Stimulated activated CD4-positive, alpha-beta T cell treated with anti-CD3 and anti-CD28 coated beads, TNF-alpha, amount 100 ng/mL, for 48 hours (primary cell): ENCODE results near the gene ZNF446.
"Not testable (repeated sequence)": the region's sequence is repeated elsewhere in the genome, so short reads cannot be mapped to it uniquely, and the experiment has no call there.

Source experiments
- DNase-seq, 3 donors: peaks; one replicate each; pipeline ENCODE4 v3.0.0-alpha.2; 2020; ENCODE audit warnings: low read depth in 3 of 3

Gene ZNF446

DNA sequence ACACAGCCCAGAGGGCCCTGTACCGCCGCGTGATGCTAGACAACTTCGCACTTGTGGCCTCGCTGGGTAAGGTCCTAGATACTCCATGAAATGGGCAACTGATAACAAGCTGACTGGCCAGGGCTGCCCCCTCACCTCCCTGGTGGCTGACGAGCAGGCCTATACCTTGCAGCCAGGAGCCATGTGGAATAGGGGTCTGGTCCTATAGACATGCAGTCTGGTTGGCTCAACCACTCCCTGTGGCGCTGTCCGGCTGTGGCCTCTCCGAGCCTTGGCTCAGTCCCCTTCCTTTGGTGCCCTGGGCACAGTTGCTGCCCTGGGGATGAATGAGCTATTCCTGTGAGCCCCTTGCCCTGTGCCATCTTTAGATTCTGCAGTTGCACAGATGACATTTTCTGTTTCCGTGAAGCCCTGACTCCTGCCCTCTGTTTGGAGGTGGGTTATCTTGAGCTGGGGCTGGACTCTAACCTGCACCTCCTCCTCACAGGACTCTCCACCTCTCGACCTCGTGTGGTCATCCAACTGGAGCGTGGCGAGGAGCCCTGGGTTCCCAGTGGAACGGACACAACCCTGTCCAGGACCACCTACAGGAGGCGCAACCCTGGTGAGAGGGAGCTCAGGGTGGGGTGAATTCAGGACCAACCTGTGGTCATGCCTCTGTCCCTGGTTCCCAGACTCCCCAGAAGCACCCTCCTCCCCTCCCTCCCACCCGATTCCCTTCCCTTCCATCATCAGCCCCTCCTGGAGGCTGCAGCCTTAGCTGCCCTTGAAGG lies 6.7 kb upstream of the ZNF446 start:
- DNase-seq = no peak

DNA sequence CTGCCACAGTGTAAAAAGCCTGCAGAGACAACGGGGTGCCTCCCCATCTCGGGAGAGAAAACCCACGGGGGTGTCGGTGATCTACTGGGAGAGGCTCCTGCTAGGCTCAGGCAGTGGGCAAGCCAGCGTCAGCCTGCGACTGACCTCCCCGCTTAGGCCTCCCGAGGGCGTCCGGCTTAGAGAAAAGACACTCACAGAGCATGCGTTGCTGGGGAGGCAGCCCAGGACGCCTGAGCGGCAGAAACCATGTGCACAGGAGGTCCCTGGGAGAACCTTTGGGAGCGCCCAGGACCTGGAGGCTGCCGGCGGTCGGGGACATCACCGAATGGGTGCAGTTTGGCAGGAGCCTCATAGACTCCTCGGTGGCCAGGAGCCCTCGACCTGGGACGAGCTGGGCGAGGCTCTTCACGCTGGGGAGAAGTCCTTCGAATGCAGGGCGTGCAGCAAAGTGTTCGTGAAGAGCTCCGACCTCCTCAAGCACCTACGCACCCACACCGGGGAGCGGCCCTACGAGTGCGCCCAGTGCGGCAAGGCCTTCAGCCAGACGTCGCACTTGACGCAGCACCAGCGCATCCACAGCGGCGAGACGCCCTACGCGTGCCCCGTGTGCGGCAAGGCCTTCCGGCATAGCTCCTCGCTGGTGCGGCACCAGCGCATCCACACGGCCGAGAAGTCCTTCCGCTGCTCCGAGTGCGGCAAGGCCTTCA lies 5.2 kb upstream of the ZNF446 start:
- not testable (repeated sequence) for DNase-seq

DNA sequence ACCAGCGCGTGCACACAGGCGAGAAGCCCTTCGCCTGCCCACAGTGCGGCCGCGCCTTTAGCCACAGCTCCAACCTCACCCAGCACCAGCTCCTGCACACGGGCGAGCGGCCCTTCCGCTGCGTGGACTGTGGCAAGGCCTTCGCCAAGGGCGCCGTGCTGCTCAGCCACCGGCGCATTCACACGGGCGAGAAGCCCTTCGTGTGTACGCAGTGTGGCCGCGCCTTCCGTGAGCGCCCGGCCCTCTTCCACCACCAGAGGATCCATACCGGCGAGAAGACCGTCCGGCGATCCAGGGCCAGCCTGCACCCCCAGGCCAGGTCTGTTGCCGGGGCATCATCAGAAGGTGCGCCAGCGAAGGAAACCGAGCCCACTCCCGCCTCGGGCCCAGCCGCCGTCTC lies 4.4 kb upstream of the ZNF446 start:
- DNase-seq = no peak

DNA sequence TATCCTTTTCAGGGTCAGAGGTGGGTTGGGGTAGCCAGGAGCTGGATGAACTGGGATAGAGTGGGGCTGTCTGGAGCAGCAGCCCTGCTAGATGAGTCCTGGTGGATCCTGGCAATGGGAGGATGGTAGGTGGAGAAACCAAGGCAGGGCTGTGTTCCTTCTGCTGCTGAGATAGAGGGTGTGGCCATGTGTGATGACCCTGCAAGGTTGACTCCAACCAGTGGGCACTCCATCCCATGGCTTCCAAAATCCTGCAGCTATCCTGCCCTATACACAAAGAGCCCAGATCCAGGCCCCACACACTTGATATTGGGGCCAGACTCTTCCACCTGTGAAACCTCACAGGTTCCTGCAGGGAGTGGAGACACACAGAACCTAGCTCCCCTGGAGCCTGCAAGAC lies 2.4 kb upstream of the ZNF446 start:
- no peak for DNase-seq

DNA sequence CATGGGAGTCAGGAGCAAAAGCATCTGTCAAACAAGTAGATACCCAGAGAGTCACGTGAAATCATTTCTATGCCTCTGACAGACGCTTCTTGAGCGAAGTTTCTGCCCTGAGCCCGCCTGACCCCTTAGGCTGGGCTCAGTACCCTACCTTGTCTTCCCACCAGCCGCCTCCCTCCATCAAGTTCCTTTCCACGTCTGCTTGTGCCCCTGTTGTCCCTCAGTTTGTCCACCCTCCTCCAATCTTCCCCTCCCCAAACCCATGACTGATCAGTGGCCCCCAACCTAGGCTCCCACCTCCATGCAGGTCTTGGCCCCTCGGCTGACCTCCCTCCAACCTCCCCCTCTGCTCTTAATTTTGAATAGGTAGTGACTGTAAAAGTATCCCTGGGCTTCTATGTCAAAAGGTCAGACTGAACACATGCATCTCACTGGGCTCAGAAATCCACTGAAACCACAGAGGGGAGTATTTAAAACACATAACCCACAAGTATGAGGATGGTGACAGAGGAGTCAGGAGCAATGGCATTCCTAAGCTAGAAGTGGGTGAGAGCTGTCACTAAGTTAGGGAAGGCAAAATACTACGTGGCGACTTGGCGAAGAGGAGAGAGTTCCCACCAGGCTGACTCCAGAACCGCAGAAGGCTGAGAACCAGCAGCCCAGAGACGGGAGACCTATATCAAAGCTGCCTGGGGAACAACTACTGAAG lies 1.7 kb upstream of the ZNF446 start:
- DNase-seq = no peak

DNA sequence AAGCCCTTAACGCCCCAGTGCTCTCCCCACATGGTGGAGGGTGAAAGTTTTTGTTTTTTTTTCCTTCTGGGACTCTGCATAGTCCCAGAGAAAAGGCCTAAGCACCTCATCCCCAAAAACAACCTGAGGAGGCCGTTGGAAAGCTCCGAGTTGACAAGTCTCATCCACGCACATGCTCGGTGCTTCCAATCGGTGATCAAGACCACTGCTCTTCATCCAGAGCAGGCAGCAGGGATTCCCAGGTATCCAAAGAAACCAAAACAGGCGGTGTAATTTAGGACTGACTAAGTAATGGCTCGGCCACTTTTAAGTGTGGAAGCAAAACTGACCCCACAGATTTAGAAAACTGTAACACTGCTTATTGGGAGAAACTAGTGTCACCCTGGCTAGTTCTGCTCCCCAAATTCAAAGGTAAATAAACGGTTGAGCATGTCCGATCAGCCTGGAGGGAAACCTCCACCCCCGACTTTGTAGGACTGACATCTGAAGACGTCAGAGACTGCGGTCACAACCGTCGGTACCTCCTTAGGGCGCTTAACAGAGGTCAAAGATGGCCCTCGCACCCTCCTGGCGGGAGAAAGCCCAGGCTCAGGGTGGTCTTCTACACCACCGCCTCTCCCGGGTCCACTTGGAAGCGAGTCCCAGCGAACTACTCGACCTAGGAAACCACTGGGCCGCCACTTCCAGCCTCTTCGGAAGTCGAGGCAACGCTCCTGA lies 997 bp upstream of the ZNF446 start:
- no peak for DNase-seq

DNA sequence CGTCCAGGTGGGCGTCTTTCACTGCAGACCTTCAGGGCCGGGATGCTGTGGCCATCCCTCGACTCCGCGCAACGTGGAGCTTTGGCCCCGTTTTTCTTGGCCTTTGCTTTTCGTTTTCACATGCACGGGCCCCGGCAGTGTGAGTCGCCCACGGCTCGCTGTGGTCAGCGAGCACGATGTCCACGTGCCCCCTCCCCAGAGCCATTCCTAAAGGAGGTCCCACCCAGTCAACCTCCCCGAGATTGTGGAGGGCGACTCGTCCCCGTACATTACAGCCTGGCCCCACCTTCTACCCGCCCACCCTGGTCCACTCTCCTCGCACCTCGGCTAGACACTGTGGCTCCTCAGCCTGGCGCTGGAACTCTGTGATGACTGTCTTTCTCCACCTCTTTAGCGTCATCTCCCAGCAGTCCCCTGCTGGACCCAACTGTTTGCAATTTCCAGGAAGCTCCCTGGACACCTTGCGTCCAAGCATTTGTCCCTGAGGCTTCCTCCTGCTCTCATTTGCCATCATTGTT lies 405 bp downstream of the ZNF446 start:
- no peak for DNase-seq

DNA sequence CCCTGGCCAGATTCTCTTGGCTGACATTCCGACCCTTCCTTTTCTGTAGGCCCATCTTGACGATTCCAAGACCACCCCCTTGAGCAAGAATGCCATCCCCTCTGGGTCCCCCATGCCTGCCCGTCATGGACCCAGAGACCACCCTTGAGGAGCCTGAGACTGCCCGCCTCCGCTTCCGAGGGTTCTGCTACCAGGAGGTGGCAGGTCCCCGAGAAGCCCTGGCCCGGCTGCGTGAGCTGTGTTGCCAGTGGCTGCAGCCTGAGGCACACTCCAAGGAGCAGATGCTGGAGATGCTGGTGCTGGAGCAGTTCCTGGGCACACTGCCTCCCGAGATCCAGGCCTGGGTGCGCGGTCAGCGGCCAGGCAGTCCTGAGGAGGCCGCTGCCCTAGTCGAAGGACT lies 978 bp downstream of the ZNF446 start:
- no peak for DNase-seq

DNA sequence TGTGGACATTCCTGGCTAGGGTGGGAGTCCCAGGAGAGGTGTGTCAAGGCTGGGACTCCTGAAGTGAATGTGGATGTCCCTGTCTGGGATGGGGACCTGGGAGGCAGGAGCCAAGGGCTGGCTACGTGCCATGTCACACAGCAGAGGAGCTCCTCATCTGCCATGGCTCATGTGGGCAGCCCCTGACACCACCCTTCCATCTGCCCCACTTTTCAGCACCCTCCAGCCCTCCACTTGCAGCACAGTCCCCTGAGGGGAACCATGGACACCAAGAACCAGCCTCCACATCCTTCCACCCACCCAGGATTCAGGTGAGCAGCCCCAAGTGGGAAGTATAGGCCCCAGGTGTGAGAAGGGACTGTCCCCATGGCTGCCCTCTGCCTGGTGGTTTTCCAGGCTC lies 1.7 kb downstream of the ZNF446 start:
- DNase-seq = no peak

DNA sequence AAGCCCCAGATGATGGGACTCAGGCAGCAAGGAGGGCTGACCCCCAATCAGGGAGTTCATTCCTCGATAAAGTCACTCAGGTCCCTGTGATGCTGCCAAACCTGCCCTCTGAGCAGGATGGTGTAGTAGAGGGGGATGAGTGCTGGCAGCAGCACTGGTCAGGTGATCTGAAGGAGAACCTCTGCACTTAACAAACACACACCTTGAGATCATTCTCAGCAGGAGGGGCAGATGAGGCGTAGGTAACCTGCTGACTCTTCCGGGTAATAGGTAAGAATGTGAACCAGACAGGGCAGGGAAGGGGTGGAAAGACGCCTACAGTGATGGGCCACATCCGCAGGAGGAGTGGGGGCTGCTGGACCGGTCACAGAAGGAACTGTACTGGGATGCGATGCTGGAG lies 3.2 kb downstream of the ZNF446 start:
- DNase-seq = no peak

DNA sequence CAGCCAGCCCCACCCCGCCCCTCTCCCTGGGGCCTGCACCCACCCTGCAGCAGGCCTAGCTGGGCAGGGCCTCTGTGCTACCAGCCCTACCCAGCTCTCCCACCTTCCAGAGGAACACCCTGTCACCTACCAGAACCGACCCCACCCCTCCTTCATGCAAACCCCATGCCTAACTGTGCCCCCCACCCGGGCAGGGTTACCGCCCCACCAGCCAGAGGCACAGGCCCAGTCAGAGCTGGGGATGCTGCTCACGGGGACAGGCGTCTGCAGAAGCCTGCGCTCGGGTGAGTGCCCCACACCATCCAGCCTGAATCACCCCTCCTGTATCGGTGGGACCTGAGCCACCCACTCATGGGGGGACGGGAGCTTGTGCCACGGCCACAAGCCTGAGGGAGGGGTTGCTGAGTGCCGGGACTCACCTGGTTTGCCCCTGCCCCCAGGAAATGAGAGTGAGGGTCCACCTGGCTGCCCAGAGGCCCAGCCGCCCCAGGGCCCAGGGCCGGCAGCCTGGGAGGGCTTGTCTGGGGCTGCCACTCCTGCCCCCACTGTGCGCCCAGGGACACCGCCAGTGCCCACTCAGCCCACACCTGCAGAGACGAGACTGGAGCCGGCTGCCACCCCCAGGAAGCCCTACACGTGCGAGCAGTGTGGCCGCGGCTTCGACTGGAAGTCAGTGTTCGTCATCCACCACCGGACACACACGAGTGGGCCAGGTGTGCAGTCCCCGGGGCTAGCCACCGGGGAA lies 3.8 kb downstream of the ZNF446 start:
- no peak for DNase-seq

DNA sequence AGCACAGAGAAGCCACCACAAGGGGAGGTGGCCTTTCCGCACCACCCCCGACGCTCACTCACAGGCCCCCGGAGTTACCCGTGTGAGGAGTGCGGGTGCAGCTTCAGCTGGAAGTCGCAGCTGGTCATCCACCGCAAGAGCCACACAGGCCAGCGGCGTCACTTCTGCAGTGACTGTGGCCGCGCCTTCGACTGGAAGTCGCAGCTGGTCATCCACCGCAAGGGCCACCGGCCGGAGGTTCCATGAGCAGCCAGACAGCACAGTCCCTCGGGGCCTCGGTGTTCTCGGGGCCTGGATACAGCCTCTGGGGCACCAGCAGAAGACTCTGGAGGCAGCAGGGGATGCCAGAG lies 4.3 kb downstream of the ZNF446 start:
- DNase-seq = no peak

DNA sequence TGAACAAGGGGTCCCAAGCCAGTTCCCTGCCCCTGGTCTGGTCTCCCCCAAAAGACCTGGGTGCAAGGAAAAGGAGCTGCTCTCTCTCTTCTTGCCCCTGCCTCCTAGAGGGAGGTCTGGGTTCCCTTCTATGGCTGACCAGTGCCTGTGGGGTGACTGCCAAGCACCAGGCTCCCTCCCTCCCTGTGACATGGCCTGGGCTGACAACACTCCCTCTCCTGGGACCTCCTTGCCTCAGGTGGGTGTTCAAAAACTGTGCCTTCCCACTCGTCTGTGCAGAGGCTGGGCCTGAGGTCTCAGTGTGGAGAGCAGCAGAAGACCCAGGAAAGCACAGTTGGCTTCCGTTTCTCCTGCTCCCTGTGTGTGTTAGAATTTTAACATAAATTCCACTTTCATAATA lies 4.7 kb downstream of the ZNF446 start:
- no peak for DNase-seq

DNA sequence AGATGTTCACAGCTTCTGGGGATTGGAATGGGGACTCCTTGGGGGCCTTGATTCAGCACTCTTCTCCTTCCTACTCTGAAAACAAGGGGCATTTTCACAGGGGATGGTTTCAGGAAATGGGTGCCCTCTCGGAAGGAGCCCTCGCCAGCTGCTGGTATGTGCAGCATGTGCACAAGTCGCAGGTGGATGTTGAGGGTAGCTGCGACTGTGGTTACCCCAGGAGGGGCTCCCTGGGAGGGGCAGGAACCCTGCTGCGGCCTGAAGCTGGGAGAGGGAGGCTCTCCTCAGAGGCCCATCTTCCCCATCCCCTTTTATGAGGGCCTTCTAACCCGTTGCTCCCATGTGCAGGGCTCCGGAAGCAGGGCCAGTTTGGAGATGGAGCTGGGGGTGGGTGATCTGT lies 6.2 kb downstream of the ZNF446 start:
- DNase-seq = no peak

DNA sequence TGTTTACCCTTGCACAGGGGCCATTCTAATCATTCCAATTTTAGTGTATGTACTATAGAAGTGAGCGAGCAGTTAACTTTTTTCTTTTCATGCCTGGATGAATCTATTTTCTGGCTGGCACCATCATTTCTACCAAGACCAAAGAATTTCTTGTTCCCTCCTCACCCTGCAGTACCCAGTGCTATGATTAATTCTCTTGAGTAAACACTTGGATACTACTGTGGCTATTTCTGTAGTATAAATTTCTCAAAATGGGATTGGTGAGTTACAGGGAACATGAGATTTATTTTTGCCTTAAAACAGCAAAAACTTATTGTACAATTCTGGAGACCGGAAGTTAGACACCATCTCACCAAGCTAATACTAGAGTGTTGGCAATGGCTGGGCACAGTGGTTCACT lies 7.6 kb downstream of the ZNF446 start:
- no peak for DNase-seq

DNA sequence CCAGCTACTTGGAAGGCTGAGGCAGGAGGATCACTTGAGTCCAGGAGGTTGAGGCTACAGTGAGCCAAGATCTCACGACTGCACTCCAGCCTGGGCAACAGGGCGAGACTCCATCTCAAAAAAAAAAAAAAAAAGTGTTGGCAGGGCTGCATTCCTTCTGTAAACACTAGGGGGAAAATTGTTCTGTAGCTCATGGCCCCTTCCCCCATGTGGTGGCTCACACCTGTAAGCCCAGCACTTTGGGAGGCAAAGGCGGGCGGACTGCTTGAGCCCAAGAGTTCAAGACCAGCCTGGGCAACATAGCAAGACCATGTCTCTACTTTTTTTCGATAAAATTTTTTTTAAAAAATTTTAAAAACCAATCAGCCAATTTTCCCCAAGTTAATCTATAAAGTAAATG lies 8.2 kb downstream of the ZNF446 start:
- not testable (repeated sequence) for DNase-seq

DNA sequence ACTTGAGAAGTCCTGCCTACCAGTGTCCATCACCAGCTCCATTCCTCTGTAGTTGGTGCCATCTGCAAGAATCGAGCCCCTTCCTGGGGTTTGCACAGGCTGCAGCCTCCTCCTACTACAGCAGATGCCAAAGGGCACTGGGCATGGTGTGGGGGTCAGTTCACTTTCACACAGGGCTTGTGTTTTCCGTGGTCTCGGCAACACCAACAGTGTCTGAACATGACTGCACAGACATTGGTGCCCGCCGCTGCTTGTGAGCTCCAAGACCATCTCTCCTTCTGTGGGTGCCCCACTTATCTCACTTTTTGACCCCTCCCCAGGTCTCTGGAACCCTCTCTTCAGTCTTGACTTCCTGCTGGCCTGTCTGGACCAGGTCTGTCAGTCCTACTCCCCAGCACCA lies 15.2 kb downstream of the ZNF446 start:
- no peak for DNase-seq

DNA sequence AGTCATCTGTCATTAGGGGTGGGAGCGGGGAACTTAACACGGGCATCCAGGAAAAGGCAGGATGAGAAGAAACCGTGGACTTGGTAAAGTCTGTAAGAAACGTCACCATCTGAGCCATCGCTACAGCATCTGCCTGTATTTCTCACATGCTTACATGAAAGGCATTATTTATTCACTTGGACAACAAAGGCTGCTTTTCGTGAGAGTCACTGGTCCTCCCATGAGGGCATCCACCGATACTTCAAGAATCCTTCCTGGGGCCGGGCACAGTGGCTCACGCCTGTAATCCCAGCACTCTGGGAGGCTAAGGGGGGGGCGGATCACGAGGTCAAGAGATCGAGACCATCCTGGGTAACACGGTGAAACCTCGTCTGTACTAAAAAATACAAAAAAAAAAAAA lies 16.1 kb downstream of the ZNF446 start:
- DNase-seq = no peak

DNA sequence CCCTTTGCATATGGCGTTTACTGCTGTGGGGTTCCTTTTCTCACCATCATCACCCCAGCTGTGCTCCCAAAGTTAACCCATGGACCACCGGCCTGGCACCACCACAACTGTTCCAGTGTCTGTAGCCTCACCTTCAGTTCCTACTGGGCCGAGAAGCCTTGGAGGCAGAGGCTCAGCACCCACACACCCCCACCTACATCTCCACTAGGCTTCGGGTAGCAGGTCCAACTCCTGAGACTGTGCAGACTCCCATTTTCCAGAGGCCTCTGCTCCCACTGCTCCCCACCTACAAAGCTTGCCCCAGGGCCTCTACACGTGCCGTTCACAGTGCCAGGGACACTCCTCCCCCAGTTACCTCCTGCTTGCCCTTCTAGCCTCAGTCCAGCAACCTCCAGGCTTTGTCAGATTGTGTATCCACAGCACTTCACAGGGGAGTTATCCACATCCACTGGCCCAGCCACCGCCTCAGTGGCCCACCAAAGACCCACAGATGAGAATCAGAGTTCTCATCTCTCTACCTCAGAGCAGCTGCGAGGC lies 21.6 kb downstream of the ZNF446 start:
- DNase-seq = no peak

DNA sequence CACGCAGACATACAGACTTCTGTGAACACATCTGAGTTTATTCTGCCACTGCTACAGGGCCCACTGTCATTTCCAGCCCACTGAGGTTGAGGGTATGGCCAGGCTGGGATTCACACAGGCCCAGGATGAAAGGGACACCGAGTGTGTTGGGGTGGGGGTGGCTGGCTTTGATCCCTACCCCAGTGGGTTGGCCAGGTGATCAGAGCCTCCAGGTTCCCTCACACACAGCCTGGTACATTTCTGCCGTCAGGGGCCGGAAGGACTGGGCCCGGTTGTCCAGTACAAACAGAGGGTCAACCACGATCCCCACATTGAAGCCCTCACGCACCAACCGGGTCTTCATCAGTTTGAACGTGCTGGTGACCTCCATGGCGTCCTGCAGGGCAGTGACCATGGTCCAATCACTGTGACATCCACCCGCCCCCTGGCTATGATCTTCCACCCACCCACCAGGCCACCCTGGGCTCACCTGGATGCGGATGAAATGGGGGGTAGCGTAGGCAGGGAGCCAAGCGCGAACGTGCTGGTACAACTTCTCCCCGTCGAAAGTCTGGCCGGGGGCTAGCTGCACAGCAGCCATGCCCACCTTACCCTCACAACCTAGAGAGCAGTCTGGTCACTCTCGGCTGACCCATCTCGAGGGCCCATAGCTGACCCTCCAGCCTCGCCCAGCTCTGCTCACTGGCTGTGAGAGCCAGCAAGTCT lies 22.3 kb downstream of the ZNF446 start:
- no peak for DNase-seq
